HEK293T (cell line): Measurements from ENCODE around the gene INO80E.

Experiments used
- CTBP1 ChIP-seq: fragments of 450-650 bp; IDR thresholded peaks from 2 replicates; pipeline ENCODE4 v1.6.1; 2016; ENCODE audit warnings: borderline replicate concordance
- ELF4 ChIP-seq: fragments of 450-650 bp; IDR thresholded peaks from 2 replicates; pipeline ENCODE4 v1.6.1; 2017; ENCODE audit warnings: antibody characterized with exemption
- FOXK2 ChIP-seq: fragments of 450-650 bp; IDR thresholded peaks from 2 replicates; pipeline ENCODE4 v1.6.1; 2016; ENCODE audit warnings: mild to moderate bottlenecking
- LEF1 ChIP-seq: fragments of 450-650 bp; IDR thresholded peaks from 2 replicates; pipeline ENCODE4 v1.6.1; 2017; ENCODE audit warnings: mild to moderate bottlenecking, borderline replicate concordance
- TARDBP ChIP-seq: fragments of 450-650 bp; IDR thresholded peaks from 2 replicates; pipeline ENCODE4 v1.6.1; 2016

DNA sequence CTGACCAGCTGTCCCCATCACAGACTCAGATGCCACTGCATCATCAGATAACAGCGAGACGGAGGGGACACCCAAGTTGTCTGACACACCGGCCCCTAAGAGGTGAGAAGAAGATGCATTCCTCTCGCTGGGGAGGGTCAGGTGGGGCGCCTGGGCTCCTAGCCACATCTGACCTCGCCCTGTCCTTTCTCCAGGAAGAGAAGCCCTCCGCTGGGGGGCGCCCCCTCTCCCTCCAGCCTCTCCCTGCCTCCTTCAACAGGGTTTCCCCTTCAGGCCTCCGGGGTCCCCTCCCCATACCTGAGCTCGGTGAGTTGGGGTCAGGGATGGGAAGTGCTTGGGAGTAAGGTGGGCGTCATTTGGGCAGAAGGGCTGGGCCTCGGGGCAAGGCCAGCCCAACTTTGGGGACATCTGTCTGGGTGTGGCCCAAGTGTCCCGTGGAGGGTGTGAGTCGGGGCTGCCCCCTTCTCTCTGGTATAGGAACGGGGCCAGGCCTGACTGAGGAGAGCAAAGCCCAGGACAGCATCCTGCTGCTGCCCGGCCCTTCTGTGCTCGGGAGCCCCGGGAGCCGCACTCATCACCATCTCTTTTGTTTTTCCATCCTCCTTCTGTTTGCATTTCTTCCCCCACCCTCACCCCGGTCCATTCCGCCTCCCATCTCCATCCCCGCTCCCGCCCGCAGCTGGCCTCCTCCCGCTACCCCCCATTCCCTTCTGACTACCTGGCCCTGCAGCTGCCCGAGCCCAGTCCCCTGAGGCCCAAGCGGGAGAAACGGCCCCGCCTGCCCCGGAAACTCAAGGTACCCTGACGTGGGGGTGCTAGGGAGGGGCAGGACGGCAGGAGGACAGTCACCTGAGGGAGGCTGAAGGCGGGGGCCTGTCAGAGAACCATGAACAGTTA is 4.9 kb downstream of the INO80E start:
- TF ChIP-seq FOXK2 (no peak), CTBP1 (no peak), LEF1 (no peak), ELF4 (no peak), TARDBP (no peak)
